Measurements from ENCODE around the gene PACRG. TPM values are rescaled to one million over a fixed set of nuclear protein-coding genes. Genes with fewer than 3 reads are reported as not detected.

The PACRG gene
- total and polyA plus RNA-seq, 10 of the 15 experiments (the other 5 are each of a cell fraction or from before 2014, with no cell fraction given): not detected

DNA sequence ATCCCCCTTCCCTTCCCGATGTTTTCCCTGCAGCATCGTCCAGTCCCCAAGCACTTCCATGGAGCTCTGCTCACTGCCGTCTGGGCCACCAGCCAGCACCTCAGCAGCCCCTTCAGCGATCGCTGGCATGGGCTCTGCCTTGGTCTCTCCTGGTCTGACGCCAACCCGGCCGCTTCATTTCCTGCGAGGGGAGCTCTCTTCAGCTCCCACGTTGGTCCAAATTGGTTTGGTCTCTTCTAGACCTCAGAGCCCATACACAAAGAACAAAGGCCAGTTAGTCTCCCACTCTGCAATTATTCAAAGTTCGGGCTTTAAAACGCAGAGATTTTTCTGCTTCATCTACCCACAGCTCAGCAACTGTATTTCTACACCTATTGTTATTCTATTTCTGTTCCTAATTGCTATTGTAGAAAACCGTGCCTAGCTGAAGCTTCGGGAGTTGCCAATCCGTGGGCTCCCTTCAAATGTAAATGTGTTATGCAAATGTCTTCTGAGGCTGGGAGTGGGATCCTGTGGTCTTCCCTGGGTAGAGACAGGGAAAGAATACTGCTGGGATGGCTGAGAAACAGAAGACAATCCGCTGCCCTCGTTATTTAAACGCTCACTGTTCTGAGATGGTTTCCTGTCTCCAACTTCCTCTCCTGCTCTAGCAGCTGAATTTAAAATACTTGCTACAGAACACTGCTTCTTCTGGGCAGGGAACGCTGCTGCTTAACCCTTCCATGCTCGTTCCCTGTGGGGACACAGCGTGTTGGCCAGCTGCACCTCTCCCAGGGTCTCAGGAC lies 532.5 kb downstream of the PACRG start:
- FAIRE-seq: no peak
- Histone ChIP-seq H3K27me3 (replicated peaks in 1 of 2; ENCODE audit: control insufficient read depth in 2 of 2, insufficient read depth in 2 of 2, low read length in 1 of 2) (peaks cover 1 to 3% of the 10 kb centered on the region in 2 experiments; a peak in 1 of 4 replicates), H3K4me1 (ENCODE audit: control insufficient read depth, insufficient read depth, low read length) (no peaks in the 10 kb centered on the region), H3K36me3 (ENCODE audit: control insufficient read depth in 2 of 2, insufficient read depth in 2 of 2, low read length in 1 of 2) (no peaks in the 10 kb centered on the region), H3K9me3 (replicated peaks; ENCODE audit: control insufficient read depth, insufficient read depth, low read length) (no peaks in the 10 kb centered on the region), H3K79me2 (ENCODE audit: control insufficient read depth, insufficient read depth, low read length) (no peaks in the 10 kb centered on the region), H3K27ac (ENCODE audit: control insufficient read depth, insufficient read depth) (no peak overlapping the region), H3K4me2 (ENCODE audit: control insufficient read depth, insufficient read depth) (no peak overlapping the region), H3K4me3 (no peak overlapping the region), H2AFZ (ENCODE audit: control insufficient read depth, low read depth, low read length) (no peak overlapping the region), H3K9ac (ENCODE audit: control insufficient read depth, insufficient read depth, low read length) (no peak overlapping the region), H4K20me1 (ENCODE audit: control insufficient read depth, insufficient read depth) (no peaks in the 10 kb centered on the region)
- no peak for ATAC-seq
- ChIA-PET CTCF (no interaction called here), SMC1A (ENCODE audit: uncharacterized antibody, unreplicated experiment) (no interaction called here), POLR2A (no interaction called here), RAD21 (ENCODE audit: unreplicated experiment) (no interaction called here)
- no TSS peak for BruUV-seq (replicated peaks)
- in situ Hi-C loops (cut with MboI) (no loop called here), intact Hi-C loops (cut with micrococcal nuclease; ENCODE audit: unreplicated experiment) (no loop called here)
- TF ChIP-seq, protein P1, sequence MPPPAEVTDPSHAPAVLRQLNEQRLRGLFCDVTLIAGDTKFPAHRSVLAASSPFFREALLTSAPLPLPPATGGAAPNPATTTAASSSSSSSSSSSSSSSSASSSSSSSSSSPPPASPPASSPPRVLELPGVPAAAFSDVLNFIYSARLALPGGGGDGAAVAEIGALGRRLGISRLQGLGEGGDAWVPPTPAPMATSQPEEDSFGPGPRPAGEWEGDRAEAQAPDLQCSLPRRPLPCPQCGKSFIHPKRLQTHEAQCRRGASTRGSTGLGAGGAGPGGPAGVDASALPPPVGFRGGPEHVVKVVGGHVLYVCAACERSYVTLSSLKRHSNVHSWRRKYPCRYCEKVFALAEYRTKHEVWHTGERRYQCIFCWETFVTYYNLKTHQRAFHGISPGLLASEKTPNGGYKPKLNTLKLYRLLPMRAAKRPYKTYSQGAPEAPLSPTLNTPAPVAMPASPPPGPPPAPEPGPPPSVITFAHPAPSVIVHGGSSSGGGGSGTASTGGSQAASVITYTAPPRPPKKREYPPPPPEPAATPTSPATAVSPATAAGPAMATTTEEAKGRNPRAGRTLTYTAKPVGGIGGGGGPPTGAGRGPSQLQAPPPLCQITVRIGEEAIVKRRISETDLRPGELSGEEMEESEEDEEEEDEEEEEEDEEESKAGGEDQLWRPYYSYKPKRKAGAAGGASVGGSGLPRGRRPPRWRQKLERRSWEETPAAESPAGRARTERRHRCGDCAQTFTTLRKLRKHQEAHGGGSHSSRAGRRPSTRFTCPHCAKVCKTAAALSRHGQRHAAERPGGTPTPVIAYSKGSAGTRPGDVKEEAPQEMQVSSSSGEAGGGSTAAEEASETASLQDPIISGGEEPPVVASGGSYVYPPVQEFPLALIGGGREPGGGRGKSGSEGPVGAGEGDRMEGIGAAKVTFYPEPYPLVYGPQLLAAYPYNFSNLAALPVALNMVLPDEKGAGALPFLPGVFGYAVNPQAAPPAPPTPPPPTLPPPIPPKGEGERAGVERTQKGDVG (CRISPR knock-in tag; IDR thresholded peaks at IDR 0.05): no peak
- WGBS (ENCODE audit: insufficient coverage, insufficient replicate concordance, low lambda C conversion rate, missing lambda C conversion rate): 10% methylated on average over 21 of the region's 21 CpGs
- DNase-seq (ENCODE audit: low read depth, low spot score): no peak

DNA sequence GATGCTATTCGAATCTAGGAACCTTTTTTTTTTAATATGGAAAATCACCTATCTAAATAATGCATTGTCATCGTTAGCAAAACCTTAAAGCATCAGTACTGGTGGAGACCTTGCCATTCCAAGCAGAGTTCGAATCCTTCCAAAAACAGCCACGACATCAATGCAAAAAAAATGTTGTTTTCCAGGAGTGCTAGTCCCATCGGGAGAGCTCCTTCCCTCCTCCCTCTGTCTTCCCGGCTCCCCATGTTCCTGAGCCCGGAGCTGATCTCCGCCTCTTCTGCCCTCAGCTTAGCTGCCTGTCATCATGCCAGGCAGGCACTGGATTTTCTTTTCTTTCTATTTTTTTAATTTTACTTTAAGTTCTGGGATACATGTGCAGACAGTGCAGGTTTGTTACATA lies 533.1 kb downstream of the PACRG start:
- SMC1A ChIA-PET (ENCODE audit: uncharacterized antibody, unreplicated experiment): no interaction called here
- POLR2A ChIA-PET: no interaction called here
- CTCF ChIA-PET: no interaction called here
- Histone ChIP-seq H3K36me3 (ENCODE audit: control insufficient read depth in 2 of 2, insufficient read depth in 2 of 2, low read length in 1 of 2) (no peaks in the 10 kb centered on the region), H2AFZ (ENCODE audit: control insufficient read depth, low read depth, low read length) (no peak overlapping the region), H3K9me3 (replicated peaks; ENCODE audit: control insufficient read depth, insufficient read depth, low read length) (no peaks in the 10 kb centered on the region), H4K20me1 (ENCODE audit: control insufficient read depth, insufficient read depth) (no peaks in the 10 kb centered on the region), H3K4me2 (ENCODE audit: control insufficient read depth, insufficient read depth) (no peak overlapping the region), H3K4me1 (ENCODE audit: control insufficient read depth, insufficient read depth, low read length) (no peaks in the 10 kb centered on the region), H3K4me3 (no peak overlapping the region), H3K79me2 (ENCODE audit: control insufficient read depth, insufficient read depth, low read length) (no peaks in the 10 kb centered on the region), H3K9ac (ENCODE audit: control insufficient read depth, insufficient read depth, low read length) (no peak overlapping the region), H3K27ac (ENCODE audit: control insufficient read depth, insufficient read depth) (no peak overlapping the region), H3K27me3 (replicated peaks in 1 of 2; ENCODE audit: control insufficient read depth in 2 of 2, insufficient read depth in 2 of 2, low read length in 1 of 2) (peaks cover 1 to 3% of the 10 kb centered on the region in 2 experiments; a peak in 1 of 4 replicates)
- RAD21 ChIA-PET (ENCODE audit: unreplicated experiment): no interaction called here
- no TSS peak for BruUV-seq (replicated peaks)
- TF ChIP-seq TAF1 (IDR thresholded peaks at IDR 0.05; ENCODE audit: borderline replicate concordance, low read depth, low read length): no peak
- no peak for TF ChIP-seq CBX5 (IDR thresholded peaks at IDR 0.05; ENCODE audit: low read depth)
- in situ Hi-C loops (cut with MboI) (no loop called here), intact Hi-C loops (cut with micrococcal nuclease; ENCODE audit: unreplicated experiment) (no loop called here)
- ATAC-seq (no peak), DNase-seq (ENCODE audit: low read depth, low spot score) (no peak), FAIRE-seq (no peak)
- 28% methylated on average over 8 of the region's 8 CpGs for WGBS (ENCODE audit: insufficient coverage, insufficient replicate concordance, low lambda C conversion rate, missing lambda C conversion rate)
